ENCODE data around the gene PCDHA6.
A peak's percentile ranks its signal among the peaks of the same experiment; 100 is the strongest.
"Not testable (repeated sequence)": the region's sequence is repeated elsewhere in the genome, so short reads cannot be mapped to it uniquely, and the experiment has no call there.

Gene PCDHA6

GRCh38 chr5:140827704-140828361 lies at the start of gene PCDHA6:
Gene PCDHA6, plus strand, starts transcription at chr5:140827960. Its CDS starts 132 bp downstream, at chr5:140828092.
- Histone ChIP-seq H3K27me3 (ENCODE audit: insufficient read depth, low read length) (no peaks in the 10 kb centered on the region), H3K9me3 (ENCODE audit: insufficient read depth, low read depth, low read length) (peaks cover 41% of the 10 kb centered on the region; the same call in 1 of the 2 replicates), H3K9ac (ENCODE audit: low read depth, low read length) (no peak within 1 kb of the TSS), H3K27ac (ENCODE audit: low read length) (no peak within 1 kb of the TSS), H3K4me3 (ENCODE audit: low read length) (no peak within 1 kb of the TSS), H3K4me1 (ENCODE audit: insufficient read depth, low read length) (no peaks in the 10 kb centered on the region), H3K36me3 (ENCODE audit: insufficient read depth, low read depth, low read length) (no peaks in the 10 kb centered on the region)

- H3K27me3 ChIP-seq (ENCODE audit: insufficient read depth, low read length): no peaks in the 10 kb centered on the region
- no peak overlapping the region for H3K27ac ChIP-seq (ENCODE audit: low read length)
- no peak overlapping the region for H3K9ac ChIP-seq (ENCODE audit: low read depth, low read length)
- peaks cover 86% of the 10 kb centered on the region for H3K9me3 ChIP-seq (ENCODE audit: insufficient read depth, low read depth, low read length)
- H3K4me1 ChIP-seq (ENCODE audit: insufficient read depth, low read length): no peaks in the 10 kb centered on the region
- no peak overlapping the region for H3K4me3 ChIP-seq (ENCODE audit: low read length)
- H3K36me3 ChIP-seq (ENCODE audit: insufficient read depth, low read depth, low read length): no peaks in the 10 kb centered on the region
These were observed 47.2 kb upstream of the PCDHA6 start for GRCh38 chr5:140780512-140780911.

DNA sequence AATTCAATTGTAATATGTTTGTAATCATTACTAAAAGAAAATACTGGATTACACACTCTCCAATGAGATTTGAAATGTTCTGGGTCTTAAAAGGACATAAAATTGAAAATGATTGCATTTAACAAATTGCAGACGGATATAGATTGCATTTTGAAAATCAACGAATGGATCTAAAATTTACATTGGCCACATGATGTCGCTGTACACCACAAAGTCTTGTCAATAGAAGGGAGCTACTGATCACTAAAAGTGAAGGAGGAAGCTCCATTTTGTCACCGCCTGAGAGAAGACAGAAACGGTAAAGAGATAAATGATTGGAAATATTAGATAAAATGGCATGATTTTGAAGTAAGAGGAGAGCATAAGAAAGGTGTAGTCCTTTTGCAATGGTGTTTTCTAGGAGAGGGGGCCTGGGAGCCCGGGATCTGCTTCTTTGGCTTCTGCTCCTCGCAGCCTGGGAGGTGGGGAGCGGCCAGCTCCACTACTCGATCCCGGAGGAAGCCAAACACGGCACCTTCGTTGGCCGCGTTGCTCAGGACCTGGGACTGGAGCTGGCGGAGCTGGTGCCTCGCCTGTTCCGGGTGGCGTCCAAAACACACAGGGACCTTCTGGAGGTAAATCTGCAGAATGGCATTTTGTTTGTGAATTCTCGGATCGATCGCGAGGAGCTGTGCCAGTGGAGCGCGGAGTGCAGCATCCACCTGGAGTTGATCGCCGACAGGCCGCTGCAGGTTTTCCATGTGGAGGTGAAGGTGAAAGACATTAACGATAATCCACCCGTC lies 41.7 kb upstream of the PCDHA6 start, which contains the start of gene PCDHA1:
PCDHA1 (plus strand) TSS at position 236 of the 782 bp plus-strand sequence.
- Histone ChIP-seq H3K9ac (ENCODE audit: low read depth, low read length) (no peak within 1 kb of the TSS), H3K36me3 (ENCODE audit: insufficient read depth, low read depth, low read length) (no peaks in the 10 kb centered on the region), H3K9me3 (ENCODE audit: insufficient read depth, low read depth, low read length) (peaks cover 82% of the 10 kb centered on the region), H3K4me3 (ENCODE audit: low read length) (no peak within 1 kb of the TSS), H3K4me1 (ENCODE audit: insufficient read depth, low read length) (no peaks in the 10 kb centered on the region), H3K27ac (ENCODE audit: low read length) (no peak within 1 kb of the TSS), H3K27me3 (ENCODE audit: insufficient read depth, low read length) (no peaks in the 10 kb centered on the region)

DNA sequence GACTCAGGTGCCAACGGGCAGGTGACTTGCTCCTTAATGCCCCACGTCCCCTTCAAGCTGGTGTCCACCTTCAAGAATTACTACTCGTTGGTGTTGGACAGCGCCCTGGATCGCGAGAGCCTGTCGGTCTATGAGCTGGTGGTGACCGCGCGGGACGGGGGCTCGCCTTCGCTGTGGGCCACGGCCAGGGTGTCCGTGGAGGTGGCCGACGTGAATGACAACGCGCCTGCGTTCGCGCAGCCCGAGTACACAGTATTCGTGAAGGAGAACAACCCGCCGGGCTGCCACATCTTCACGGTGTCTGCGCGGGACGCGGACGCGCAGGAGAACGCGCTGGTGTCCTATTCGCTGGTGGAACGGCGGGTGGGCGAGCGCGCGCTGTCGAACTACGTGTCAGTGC lies 40.3 kb upstream of the PCDHA6 start:
- not testable (repeated sequence) for H3K27ac ChIP-seq (ENCODE audit: low read length); H3K4me1 ChIP-seq (ENCODE audit: insufficient read depth, low read length); H3K9ac ChIP-seq (ENCODE audit: low read depth, low read length); H3K36me3 ChIP-seq (ENCODE audit: insufficient read depth, low read depth, low read length); H3K4me3 ChIP-seq (ENCODE audit: low read length); H3K27me3 ChIP-seq (ENCODE audit: insufficient read depth, low read length)
- peaks cover 83% of the 10 kb centered on the region for H3K9me3 ChIP-seq (ENCODE audit: insufficient read depth, low read depth, low read length)

- H3K27me3 ChIP-seq (ENCODE audit: insufficient read depth, low read length); H3K36me3 ChIP-seq (ENCODE audit: insufficient read depth, low read depth, low read length): not testable (repeated sequence)
- peaks cover 83% of the 10 kb centered on the region for H3K9me3 ChIP-seq (ENCODE audit: insufficient read depth, low read depth, low read length)
These were observed 39.8 kb upstream of the PCDHA6 start for GRCh38 chr5:140787849-140788504.

DNA sequence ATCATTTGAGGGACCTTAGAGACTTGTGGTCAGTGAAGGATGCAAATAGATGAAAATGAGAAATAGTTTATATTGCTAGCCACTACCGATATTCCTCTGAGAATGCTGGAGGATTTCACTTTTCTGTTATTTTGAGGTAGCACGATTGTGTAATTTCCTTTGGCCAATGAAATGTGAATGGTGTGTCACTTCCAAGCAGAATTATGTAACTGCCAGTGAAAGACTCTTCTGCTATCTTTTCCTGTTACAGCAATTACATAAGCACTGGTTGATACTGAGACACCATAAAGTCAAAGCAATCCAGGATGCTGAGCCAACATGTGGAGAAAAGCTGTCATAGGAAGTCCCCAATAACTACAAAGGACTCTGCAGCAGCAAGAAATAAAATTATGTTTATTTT lies 36.7 kb upstream of the PCDHA6 start:
- Histone ChIP-seq H3K4me3 (ENCODE audit: low read length) (no peak overlapping the region), H3K9ac (ENCODE audit: low read depth, low read length) (no peak overlapping the region), H3K27ac (ENCODE audit: low read length) (no peak overlapping the region), H3K4me1 (ENCODE audit: insufficient read depth, low read length) (no peaks in the 10 kb centered on the region), H3K9me3 (ENCODE audit: insufficient read depth, low read depth, low read length) (peaks cover 76% of the 10 kb centered on the region), H3K36me3 (ENCODE audit: insufficient read depth, low read depth, low read length) (no peaks in the 10 kb centered on the region), H3K27me3 (ENCODE audit: insufficient read depth, low read length) (no peaks in the 10 kb centered on the region)

More at GRCh38 chr5:140787849-140788504, 39.8 kb upstream of the PCDHA6 start:
- H3K4me3 ChIP-seq (ENCODE audit: low read length); H3K4me1 ChIP-seq (ENCODE audit: insufficient read depth, low read length); H3K9ac ChIP-seq (ENCODE audit: low read depth, low read length); H3K27ac ChIP-seq (ENCODE audit: low read length): not testable (repeated sequence)

- H3K4me1 ChIP-seq (ENCODE audit: insufficient read depth, low read length): no peaks in the 10 kb centered on the region
- peak within 1 kb of the TSS; percentile 24; the same call in 1 of the 2 replicates for H3K4me3 ChIP-seq (ENCODE audit: low read length)
- no peaks in the 10 kb centered on the region for H3K36me3 ChIP-seq (ENCODE audit: insufficient read depth, low read depth, low read length)
- no peak within 1 kb of the TSS for H3K9ac ChIP-seq (ENCODE audit: low read depth, low read length)
- H3K27me3 ChIP-seq (ENCODE audit: insufficient read depth, low read length): no peaks in the 10 kb centered on the region
- no peak within 1 kb of the TSS for H3K27ac ChIP-seq (ENCODE audit: low read length)
- H3K9me3 ChIP-seq (ENCODE audit: insufficient read depth, low read depth, low read length): peaks cover 70% of the 10 kb centered on the region
These were observed 33.0 kb upstream of the PCDHA6 start, which contains the start of gene PCDHA2 for GRCh38 chr5:140794595-140795258. Gene PCDHA2, plus strand, starts transcription at chr5:140794852.

DNA sequence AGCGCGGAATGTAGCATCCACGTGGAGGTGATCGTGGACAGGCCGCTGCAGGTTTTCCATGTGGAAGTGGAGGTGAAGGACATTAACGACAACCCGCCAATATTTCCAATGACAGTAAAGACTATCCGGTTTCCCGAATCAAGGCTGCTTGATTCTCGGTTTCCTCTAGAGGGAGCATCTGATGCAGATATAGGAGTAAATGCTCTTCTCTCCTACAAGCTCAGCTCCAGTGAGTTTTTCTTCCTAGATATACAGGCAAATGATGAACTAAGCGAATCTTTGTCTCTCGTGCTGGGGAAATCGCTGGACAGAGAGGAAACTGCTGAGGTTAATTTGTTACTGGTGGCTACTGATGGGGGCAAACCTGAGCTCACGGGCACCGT lies 32.5 kb upstream of the PCDHA6 start:
- H3K27me3 ChIP-seq (ENCODE audit: insufficient read depth, low read length): no peaks in the 10 kb centered on the region
- H3K27ac ChIP-seq (ENCODE audit: low read length): no peak overlapping the region
- H3K4me1 ChIP-seq (ENCODE audit: insufficient read depth, low read length): no peaks in the 10 kb centered on the region
- H3K9me3 ChIP-seq (ENCODE audit: insufficient read depth, low read depth, low read length): peaks cover 70% of the 10 kb centered on the region
- H3K36me3 ChIP-seq (ENCODE audit: insufficient read depth, low read depth, low read length): no peaks in the 10 kb centered on the region
- H3K9ac ChIP-seq (ENCODE audit: low read depth, low read length): no peak overlapping the region
- peak overlapping the region; percentile 24; the same call in 1 of the 2 replicates for H3K4me3 ChIP-seq (ENCODE audit: low read length)

DNA sequence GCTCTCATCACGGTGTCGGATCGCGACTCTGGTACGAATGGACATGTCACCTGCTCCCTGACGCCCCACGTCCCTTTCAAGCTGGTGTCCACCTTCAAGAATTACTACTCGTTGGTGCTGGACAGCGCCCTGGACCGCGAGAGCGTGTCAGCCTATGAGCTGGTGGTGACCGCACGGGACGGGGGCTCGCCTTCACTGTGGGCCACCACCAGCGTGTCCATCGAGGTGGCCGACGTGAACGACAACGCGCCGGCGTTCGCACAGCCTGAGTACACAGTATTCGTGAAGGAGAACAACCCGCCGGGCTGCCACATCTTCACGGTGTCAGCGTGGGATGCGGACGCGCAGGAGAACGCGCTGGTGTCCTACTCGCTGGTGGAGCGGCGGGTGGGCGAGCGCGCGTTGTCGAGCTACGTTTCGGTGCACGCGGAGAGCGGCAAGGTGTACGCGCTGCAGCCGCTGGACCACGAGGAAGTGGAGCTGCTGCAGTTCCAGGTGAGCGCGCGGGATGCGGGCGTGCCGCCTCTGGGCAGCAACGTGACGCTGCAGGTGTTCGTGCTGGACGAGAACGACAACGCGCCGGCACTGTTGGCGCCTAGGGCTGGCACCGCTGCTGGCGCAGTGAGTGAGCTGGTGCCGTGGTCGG lies 31.6 kb upstream of the PCDHA6 start:
- not testable (repeated sequence) for H3K27me3 ChIP-seq (ENCODE audit: insufficient read depth, low read length); H3K9ac ChIP-seq (ENCODE audit: low read depth, low read length); H3K4me3 ChIP-seq (ENCODE audit: low read length); H3K27ac ChIP-seq (ENCODE audit: low read length); H3K36me3 ChIP-seq (ENCODE audit: insufficient read depth, low read depth, low read length); H3K4me1 ChIP-seq (ENCODE audit: insufficient read depth, low read length)
- H3K9me3 ChIP-seq (ENCODE audit: insufficient read depth, low read depth, low read length): peaks cover 70% of the 10 kb centered on the region

DNA sequence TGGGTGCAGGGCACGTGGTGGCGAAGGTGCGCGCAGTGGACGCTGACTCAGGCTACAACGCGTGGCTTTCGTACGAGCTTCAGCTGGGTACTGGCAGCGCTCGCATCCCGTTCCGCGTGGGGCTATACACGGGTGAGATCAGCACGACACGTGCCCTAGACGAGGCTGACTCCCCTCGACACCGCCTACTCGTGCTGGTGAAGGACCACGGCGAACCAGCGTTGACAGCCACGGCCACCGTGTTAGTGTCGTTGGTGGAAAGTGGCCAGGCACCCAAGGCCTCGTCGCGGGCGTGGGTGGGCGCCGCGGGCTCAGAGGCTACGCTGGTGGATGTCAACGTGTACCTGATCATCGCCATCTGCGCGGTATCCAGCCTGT lies 31.1 kb upstream of the PCDHA6 start:
- Histone ChIP-seq H3K4me3 (ENCODE audit: low read length) (no peak overlapping the region), H3K4me1 (ENCODE audit: insufficient read depth, low read length) (no peaks in the 10 kb centered on the region), H3K9ac (ENCODE audit: low read depth, low read length) (no peak overlapping the region), H3K27me3 (ENCODE audit: insufficient read depth, low read length) (no peaks in the 10 kb centered on the region), H3K27ac (ENCODE audit: low read length) (no peak overlapping the region), H3K9me3 (ENCODE audit: insufficient read depth, low read depth, low read length) (peaks cover 71% of the 10 kb centered on the region), H3K36me3 (ENCODE audit: insufficient read depth, low read depth, low read length) (no peaks in the 10 kb centered on the region)
